Measurements from ENCODE around the gene PDE8B.

PDE8B gene

GRCh38 chr5:77339337-77339890 lies 128.9 kb downstream of the PDE8B start:
- TF ChIP-seq TAF1 (IDR thresholded peaks at IDR 0.05; ENCODE audit: low read depth) (no peak), ZBTB7A (IDR thresholded peaks at IDR 0.05; ENCODE audit: low read depth) (no peak)

GRCh38 chr5:77343165-77343564 lies 132.7 kb downstream of the PDE8B start:
- TF ChIP-seq EP300 (IDR thresholded peaks at IDR 0.05; ENCODE audit: borderline replicate concordance) (no peak), ZBTB7A (IDR thresholded peaks at IDR 0.05; ENCODE audit: low read depth) (no peak), NFIC (IDR thresholded peaks at IDR 0.05) (no peak), RAD21 (IDR thresholded peaks at IDR 0.05; ENCODE audit: low read depth) (no peak), CREB1 (IDR thresholded peaks at IDR 0.05; ENCODE audit: low read depth) (no peak), MAX (IDR thresholded peaks at IDR 0.05) (no peak), TEAD4 (IDR thresholded peaks at IDR 0.05) (no peak), YY1 (IDR thresholded peaks at IDR 0.05; ENCODE audit: low read depth) (no peak), REST (IDR thresholded peaks at IDR 0.05; ENCODE audit: low read depth) (no peak), TCF12 (IDR thresholded peaks at IDR 0.05; ENCODE audit: low read depth) (no peak), CEBPB (IDR thresholded peaks at IDR 0.05) (no peak), FOXM1 (IDR thresholded peaks at IDR 0.05; ENCODE audit: borderline replicate concordance, low read depth) (no peak), EGR1 (IDR thresholded peaks at IDR 0.05) (no peak), USF1 (IDR thresholded peaks at IDR 0.05) (no peak), TAF1 (IDR thresholded peaks at IDR 0.05; ENCODE audit: low read depth) (no peak)

- no peak for TF ChIP-seq EP300 (IDR thresholded peaks at IDR 0.05; ENCODE audit: borderline replicate concordance)
- no peak for TF ChIP-seq NFIC (IDR thresholded peaks at IDR 0.05)
- no peak for TF ChIP-seq TCF12 (IDR thresholded peaks at IDR 0.05; ENCODE audit: low read depth)
- TF ChIP-seq CEBPB (IDR thresholded peaks at IDR 0.05) = no peak
- no peak for TF ChIP-seq YY1 (IDR thresholded peaks at IDR 0.05; ENCODE audit: low read depth)
- no peak for TF ChIP-seq RAD21 (IDR thresholded peaks at IDR 0.05; ENCODE audit: low read depth)
- no peak for TF ChIP-seq TEAD4 (IDR thresholded peaks at IDR 0.05)
- TF ChIP-seq TAF1 (IDR thresholded peaks at IDR 0.05; ENCODE audit: low read depth) = no peak
- no peak for TF ChIP-seq EGR1 (IDR thresholded peaks at IDR 0.05)
- no peak for TF ChIP-seq FOXM1 (IDR thresholded peaks at IDR 0.05; ENCODE audit: borderline replicate concordance, low read depth)
- TF ChIP-seq CREB1 (IDR thresholded peaks at IDR 0.05; ENCODE audit: low read depth) = no peak
- no peak for TF ChIP-seq REST (IDR thresholded peaks at IDR 0.05; ENCODE audit: low read depth)
- no peak for TF ChIP-seq MAX (IDR thresholded peaks at IDR 0.05)
- TF ChIP-seq ZBTB7A (IDR thresholded peaks at IDR 0.05; ENCODE audit: low read depth) = no peak
- no peak for TF ChIP-seq USF1 (IDR thresholded peaks at IDR 0.05)
Observed at GRCh38 chr5:77347435-77348098, 137.1 kb downstream of the PDE8B start.

- no peak for TF ChIP-seq TAF1 (IDR thresholded peaks at IDR 0.05; ENCODE audit: low read depth)
- TF ChIP-seq REST (IDR thresholded peaks at IDR 0.05; ENCODE audit: low read depth) = no peak
- TF ChIP-seq TCF12 (IDR thresholded peaks at IDR 0.05; ENCODE audit: low read depth) = no peak
- TF ChIP-seq RAD21 (IDR thresholded peaks at IDR 0.05; ENCODE audit: low read depth) = no peak
- TF ChIP-seq ZBTB7A (IDR thresholded peaks at IDR 0.05; ENCODE audit: low read depth) = no peak
- TF ChIP-seq MAX (IDR thresholded peaks at IDR 0.05) = no peak
- TF ChIP-seq EP300 (IDR thresholded peaks at IDR 0.05; ENCODE audit: borderline replicate concordance) = no peak
- TF ChIP-seq CREB1 (IDR thresholded peaks at IDR 0.05; ENCODE audit: low read depth) = no peak
- TF ChIP-seq NFIC (IDR thresholded peaks at IDR 0.05) = no peak
- TF ChIP-seq FOXM1 (IDR thresholded peaks at IDR 0.05; ENCODE audit: borderline replicate concordance, low read depth) = no peak
Observed at GRCh38 chr5:77353251-77353650, 142.8 kb downstream of the PDE8B start.

All from Ishikawa (cell line).